HepG2 (cell line): Measurements from ENCODE around the gene ELAPOR1. TPM values are rescaled to one million over a fixed set of nuclear protein-coding genes. Genes with fewer than 3 reads are reported as not detected.

ENCODE experiments used
- ATF7-NPFF ChIP-seq: sonication (generic); formaldehyde crosslinking; IDR thresholded peaks from 2 replicates; pipeline ENCODE4 v1.8.1; 2023; ENCODE audit warnings: mild to moderate bottlenecking, low read depth, missing genetic modification reagents, moderate library complexity
- BRF2 ChIP-seq: sonication (generic); formaldehyde crosslinking; IDR thresholded peaks from 2 replicates; pipeline ENCODE4 v1.8.1; 2022; ENCODE audit warnings: mild to moderate bottlenecking, missing genetic modification reagents
- CTCF ChIP-seq: sonication (generic); formaldehyde crosslinking; IDR thresholded peaks from 2 replicates; pipeline ENCODE4 v1.5.0; 2020; ENCODE audit warnings: mild to moderate bottlenecking, missing genetic modification reagents, moderate library complexity
- DMAP1 ChIP-seq: IDR thresholded peaks from 2 replicates; pipeline ENCODE4 v1.6.1; 2016
- GATAD2A ChIP-seq: IDR thresholded peaks from 2 replicates; pipeline ENCODE4 v1.6.1; 2016
- MEIS1 ChIP-seq: sonication (generic); formaldehyde crosslinking; IDR thresholded peaks from 2 replicates; pipeline ENCODE4 v1.9.0; 2021; ENCODE audit warnings: mild to moderate bottlenecking, missing genetic modification reagents, moderate library complexity, borderline replicate concordance
- NCOA2 ChIP-seq: sonication (generic); formaldehyde crosslinking; IDR thresholded peaks from 2 replicates; pipeline ENCODE4 v1.8.0; 2022; ENCODE audit warnings: inconsistent platforms
- RAD21 ChIP-seq: fragments of 450-650 bp; formaldehyde crosslinking; IDR thresholded peaks from 2 replicates; pipeline ENCODE4 v1.5.0; 2020; ENCODE audit warnings: mild to moderate bottlenecking
- SP1 ChIP-seq, 2 experiments: fragments of 450-650 bp in 1 of 2; sonication (generic) in 1 of 2; formaldehyde crosslinking in 1 of 2; IDR thresholded peaks; 2 replicates each; pipeline versions ENCODE4 v1.4.0 to v1.6.1; 2016 to 2020; ENCODE audit warnings: missing genetic modification reagents in 1 of 2
- TERF1 ChIP-seq: sonication (generic); formaldehyde crosslinking; IDR thresholded peaks from 2 replicates; pipeline ENCODE4 v1.8.0; 2022; ENCODE audit warnings: mild to moderate bottlenecking, missing genetic modification reagents, moderate library complexity
- TSC22D2 ChIP-seq: sonication (generic); formaldehyde crosslinking; IDR thresholded peaks from 2 replicates; pipeline ENCODE4 v1.5.1; 2020; ENCODE audit warnings: missing genetic modification reagents, mild to moderate bottlenecking, borderline replicate concordance
- ZBTB43 ChIP-seq: sonication (generic); formaldehyde crosslinking; conservative IDR thresholded peaks from 2 replicates; pipeline ENCODE4 v1.4.0; 2020; ENCODE audit warnings: missing genetic modification reagents
- ZBTB7B ChIP-seq: sonication (generic); formaldehyde crosslinking; IDR thresholded peaks from 2 replicates; pipeline ENCODE4 v1.4.0; 2020; ENCODE audit warnings: missing genetic modification reagents
- ZNF678 ChIP-seq: sonication (generic); formaldehyde crosslinking; IDR thresholded peaks from 2 replicates; pipeline ENCODE4 v1.4.0; 2020; ENCODE audit warnings: mild to moderate bottlenecking, missing genetic modification reagents
- ZNF773 ChIP-seq: sonication (generic); formaldehyde crosslinking; IDR thresholded peaks from 2 replicates; pipeline ENCODE4 v1.4.0; 2020; ENCODE audit warnings: missing genetic modification reagents, borderline replicate concordance
- polyA plus RNA-seq, 8 experiments: library from polyadenylated mRNA; depleted of rRNA in 3 of 8; stranded (reverse) in 7 of 8; unstranded in 1 of 8; fragments of >200 nt; fragmentation: Illumina TruSeq in 4 of 8; extraction: Trizol in 4 of 8; gene quantifications; 2 replicates each; pipeline versions ENCODE4 v1.2.1 to v1.2.3, GENCODE V29; 2011 to 2016; ENCODE audit warnings: low read depth in 4 of 8, missing spikeins in 1 of 8, mixed read lengths in 1 of 8; ENCODE audit not compliant: insufficient read depth in 1 of 8
- total RNA-seq, 5 experiments: library from RNA; depleted of rRNA; stranded (reverse); fragments of >200 nt; fragmentation: Illumina TruSeq; extraction: Trizol; gene quantifications; 2 replicates each; pipeline ENCODE4 v1.2.3, GENCODE V29; 2016; ENCODE audit warnings: low read depth in 1 of 5
- TF ChIP-seq, protein P1 (sequence below): sonication (generic); formaldehyde crosslinking; IDR thresholded peaks from 2 replicates; pipeline ENCODE4 v1.4.0; 2020; ENCODE audit warnings: mild to moderate bottlenecking, low read depth, missing genetic modification reagents
- TF ChIP-seq, protein P2 (sequence below): sonication (generic); formaldehyde crosslinking; IDR thresholded peaks from 2 replicates; pipeline ENCODE4 v1.8.0; 2022; ENCODE audit warnings: mild to moderate bottlenecking, missing genetic modification reagents, borderline replicate concordance
- TF ChIP-seq, protein P3 (sequence below), 2 experiments: sonication (generic) in 1 of 2; formaldehyde crosslinking in 1 of 2; IDR thresholded peaks; 2 replicates each; pipeline versions ENCODE4 v1.4.0 to v1.6.1; 2018 to 2020; ENCODE audit warnings: missing genetic modification reagents in 2 of 2, borderline replicate concordance in 1 of 2, low read depth in 1 of 2, mild to moderate bottlenecking in 1 of 2, missing biosample characterization in 1 of 2

The ELAPOR1 gene
- total and polyA plus RNA-seq, 2 of the 13 experiments (the other 11 are each of a cell fraction or from before 2014, with no cell fraction given) = 0.13 to 0.20 TPM

GRCh38 chr1:109089242-109090015, 24.5 kb upstream of the ELAPOR1 start (continued):
- no peak for TF ChIP-seq ZNF678 (CRISPR knock-in tag)
- peak; percentile 87 for TF ChIP-seq GATAD2A (CRISPR knock-in tag)
- no peak for TF ChIP-seq BRF2 (CRISPR knock-in tag)
- TF ChIP-seq ZNF773 (CRISPR knock-in tag) = no peak
- no peak; the same call in 1 of the 2 replicates for TF ChIP-seq ZBTB7B (CRISPR knock-in tag)
- peak; percentile 92 for TF ChIP-seq CTCF (CRISPR knock-in tag)
- TF ChIP-seq SP1 (IDR thresholded peaks at IDR 0.05) = no peak
- TF ChIP-seq SP1 (CRISPR knock-in tag; IDR thresholded peaks at IDR 0.05) = 0 out of 2 replicates have a peak, but pooled peaks have one; percentile 19
- TF ChIP-seq, protein P1, sequence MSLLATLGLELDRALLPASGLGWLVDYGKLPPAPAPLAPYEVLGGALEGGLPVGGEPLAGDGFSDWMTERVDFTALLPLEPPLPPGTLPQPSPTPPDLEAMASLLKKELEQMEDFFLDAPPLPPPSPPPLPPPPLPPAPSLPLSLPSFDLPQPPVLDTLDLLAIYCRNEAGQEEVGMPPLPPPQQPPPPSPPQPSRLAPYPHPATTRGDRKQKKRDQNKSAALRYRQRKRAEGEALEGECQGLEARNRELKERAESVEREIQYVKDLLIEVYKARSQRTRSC = no peak
- TF ChIP-seq, protein P2, sequence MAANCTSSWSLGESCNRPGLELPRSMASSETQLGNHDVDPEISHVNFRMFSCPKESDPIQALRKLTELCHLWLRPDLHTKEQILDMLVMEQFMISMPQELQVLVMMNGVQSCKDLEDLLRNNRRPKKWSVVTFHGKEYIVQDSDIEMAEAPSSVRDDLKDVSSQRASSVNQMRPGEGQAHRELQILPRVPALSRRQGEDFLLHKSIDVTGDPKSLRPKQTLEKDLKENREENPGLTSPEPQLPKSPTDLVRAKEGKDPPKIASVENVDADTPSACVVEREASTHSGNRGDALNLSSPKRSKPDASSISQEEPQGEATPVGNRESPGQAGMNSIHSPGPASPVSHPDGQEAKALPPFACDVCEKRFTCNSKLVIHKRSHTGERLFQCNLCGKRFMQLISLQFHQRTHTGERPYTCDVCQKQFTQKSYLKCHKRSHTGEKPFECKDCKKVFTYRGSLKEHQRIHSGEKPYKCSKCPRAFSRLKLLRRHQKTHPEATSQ (CRISPR knock-in tag) = no peak
- TF ChIP-seq, protein P3, sequence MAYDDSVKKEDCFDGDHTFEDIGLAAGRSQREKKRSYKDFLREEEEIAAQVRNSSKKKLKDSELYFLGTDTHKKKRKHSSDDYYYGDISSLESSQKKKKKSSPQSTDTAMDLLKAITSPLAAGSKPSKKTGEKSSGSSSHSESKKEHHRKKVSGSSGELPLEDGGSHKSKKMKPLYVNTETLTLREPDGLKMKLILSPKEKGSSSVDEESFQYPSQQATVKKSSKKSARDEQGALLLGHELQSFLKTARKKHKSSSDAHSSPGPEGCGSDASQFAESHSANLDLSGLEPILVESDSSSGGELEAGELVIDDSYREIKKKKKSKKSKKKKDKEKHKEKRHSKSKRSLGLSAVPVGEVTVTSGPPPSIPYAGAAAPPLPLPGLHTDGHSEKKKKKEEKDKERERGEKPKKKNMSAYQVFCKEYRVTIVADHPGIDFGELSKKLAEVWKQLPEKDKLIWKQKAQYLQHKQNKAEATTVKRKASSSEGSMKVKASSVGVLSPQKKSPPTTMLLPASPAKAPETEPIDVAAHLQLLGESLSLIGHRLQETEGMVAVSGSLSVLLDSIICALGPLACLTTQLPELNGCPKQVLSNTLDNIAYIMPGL (CRISPR knock-in tag; IDR thresholded peaks at IDR 0.05; ENCODE audit: borderline replicate concordance in 1 of 2, low read depth in 1 of 2) = peak; percentile 89 to 96
- TF ChIP-seq RAD21 = peak; percentile 75; the same call in 1 of the 2 replicates
- no peak for TF ChIP-seq ATF7-NPFF
- 0 out of 2 replicates have a peak, but pooled peaks have one; percentile 10 for TF ChIP-seq MEIS1 (CRISPR knock-in tag)
- TF ChIP-seq NCOA2 = 0 out of 2 replicates have a peak, but pooled peaks have one; percentile 14
- no peak for TF ChIP-seq TERF1 (CRISPR knock-in tag)
- TF ChIP-seq TSC22D2 (CRISPR knock-in tag) = peak; percentile 88; the same call in 1 of the 2 replicates
- TF ChIP-seq ZBTB43 (CRISPR knock-in tag) = no peak
- peak; percentile 60 for TF ChIP-seq DMAP1
